Cerebellar cortex (tissue), 1 donor: ENCODE data around the gene MLC1.

Experiments
- DNase-seq: peaks from one replicate; pipeline ENCODE4 v3.0.0-alpha.2; 2015; ENCODE audit warnings: low spot score

MLC1 gene

DNA sequence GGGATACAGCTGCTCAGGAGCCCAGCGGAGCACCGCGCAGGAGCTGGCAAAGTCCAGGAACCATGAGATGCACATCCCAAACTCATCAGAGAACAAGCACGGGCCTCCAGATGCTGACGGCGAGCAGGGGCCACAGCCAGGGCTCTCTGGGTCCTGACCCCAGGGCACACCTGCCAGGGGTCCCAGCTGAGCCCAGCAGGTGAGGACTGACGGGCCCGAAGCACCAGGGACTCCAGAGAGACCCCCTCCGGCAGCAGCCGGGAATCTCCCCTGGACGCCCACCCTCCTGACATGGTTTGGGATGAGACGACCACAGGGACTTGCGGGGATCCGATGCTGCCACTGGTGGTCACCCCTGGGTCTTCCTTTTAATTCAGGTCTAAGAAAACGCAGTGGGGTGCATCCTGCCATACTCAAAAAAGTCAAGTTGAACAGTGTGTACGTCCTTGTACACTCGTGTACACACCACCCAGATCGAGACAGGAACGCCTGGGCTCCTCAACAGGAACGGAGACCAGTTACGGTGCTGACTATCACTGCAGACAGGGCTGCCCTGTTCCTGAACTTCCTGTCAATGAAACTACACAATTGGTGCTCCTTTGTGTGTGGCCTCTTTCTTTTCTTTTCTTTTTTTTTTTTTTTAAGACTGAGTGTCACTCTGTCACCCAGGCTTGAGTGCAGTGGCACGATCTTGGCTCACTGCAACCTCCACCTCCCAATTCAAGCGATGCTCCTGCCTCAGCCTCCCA is 49.1 kb downstream of the MLC1 start:
- no peak for DNase-seq

DNA sequence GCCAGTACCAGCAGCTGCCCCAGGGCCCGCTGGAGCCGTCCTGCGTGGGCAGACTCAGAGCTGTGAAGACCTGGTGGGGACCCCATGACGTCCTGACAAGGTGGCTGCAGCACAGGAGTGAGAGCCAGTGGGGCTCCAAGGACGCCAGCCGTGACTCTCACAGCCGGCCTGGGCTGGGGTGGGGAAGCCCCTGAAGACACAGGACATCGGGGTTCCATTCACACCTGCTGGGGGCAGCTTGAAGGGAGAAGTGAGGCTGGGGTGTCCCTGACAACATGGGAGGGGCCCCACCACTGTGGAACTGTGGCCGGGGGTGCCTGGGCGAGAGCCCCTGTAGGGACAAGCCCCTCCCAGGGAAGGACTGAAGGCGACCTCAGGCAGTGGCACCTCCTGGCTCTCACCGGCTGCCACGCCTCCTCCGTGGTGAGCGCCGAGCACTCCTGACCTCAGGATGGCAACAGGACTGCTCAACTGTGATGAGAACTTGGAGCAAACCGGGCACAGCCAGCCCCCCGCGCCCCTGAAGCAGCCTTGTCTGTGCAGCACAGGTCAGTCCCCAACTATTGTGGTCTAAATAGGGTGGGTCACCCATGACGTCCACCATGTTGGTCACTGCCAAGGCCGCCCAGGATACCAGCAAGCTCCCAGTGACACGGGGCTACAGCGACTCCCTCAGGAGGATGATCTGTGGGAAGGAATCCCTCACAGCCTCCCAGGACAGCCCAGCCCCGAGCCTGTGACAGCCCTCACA is 49.9 kb downstream of the MLC1 start:
- DNase-seq: no peak

DNA sequence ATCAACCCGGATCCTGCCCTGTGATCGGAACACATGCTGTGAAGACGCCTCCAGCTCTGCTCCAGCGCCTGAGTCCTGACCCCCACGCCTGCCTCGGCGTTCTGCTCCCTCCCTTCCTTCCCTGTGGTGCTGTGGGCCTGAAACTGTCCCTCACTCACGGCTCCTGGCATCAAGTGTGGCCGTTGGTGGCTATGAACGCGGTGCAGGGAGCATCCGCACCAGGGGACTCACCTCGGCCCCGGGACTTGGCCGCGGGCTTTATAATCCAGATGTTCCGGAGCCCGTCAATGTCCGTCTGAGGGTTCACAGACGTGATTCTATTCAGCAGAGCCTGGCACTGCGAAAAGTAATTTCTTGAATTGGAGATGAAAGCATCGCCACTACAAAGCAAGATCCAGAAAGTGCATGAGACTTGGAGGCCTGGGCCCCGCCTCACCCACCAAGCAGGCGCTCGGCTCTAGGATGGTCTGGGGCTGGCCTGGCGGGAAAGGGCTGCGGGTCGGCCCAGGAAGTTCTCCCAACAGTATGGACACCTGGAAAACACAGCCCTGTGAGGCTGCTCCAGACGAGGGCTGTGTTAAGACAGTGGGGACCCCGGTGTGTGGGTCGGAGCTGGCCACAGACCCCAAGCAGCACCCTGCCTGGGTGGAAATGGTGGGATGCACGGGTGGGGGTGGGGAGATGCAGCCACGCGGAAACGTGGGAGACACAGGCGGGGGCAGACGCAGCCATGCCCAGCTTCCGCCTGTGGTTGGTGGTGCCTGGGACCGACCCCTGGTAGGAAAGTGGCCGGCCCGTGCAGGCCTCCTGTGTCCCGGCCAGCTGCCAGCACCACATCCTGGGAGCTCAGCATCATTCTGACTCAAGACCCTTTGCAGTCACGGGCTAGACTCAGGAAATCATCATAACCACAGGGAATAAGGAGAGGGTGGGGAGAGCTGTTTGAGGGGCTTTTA is 50.8 kb downstream of the MLC1 start:
- DNase-seq: no peak

DNA sequence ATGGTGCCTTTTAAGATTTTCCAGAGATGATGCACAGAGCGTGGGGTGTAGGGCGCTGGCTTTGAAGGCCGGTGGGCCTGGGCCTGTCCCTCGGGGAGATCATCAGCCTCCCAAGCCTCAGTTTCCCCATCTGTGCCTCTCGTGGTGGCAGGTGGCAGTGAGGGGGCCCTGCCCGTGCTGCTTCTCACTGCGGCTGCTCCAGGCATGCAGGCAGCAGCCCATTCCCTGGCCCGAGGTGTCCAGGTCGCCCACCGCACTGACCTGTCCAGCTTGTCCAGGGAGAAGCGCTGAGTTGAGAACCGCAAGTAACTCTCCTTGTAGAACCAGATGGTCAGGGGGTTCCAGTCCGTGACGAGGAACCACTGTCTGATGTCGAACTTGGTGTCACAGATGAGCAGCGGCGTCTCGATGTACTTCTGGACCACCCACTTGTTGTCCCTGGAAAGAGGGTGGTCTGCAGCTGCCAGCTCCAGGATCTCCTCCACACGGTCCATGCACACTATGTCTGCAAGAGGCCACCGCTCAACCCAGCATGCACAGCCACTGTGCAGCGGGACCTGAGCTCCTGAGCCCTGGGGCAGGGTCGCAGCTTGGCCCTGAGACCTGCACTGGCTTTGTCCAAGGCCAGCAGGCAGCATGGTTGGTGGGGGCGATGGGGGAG is 52.2 kb downstream of the MLC1 start:
- no peak for DNase-seq

DNA sequence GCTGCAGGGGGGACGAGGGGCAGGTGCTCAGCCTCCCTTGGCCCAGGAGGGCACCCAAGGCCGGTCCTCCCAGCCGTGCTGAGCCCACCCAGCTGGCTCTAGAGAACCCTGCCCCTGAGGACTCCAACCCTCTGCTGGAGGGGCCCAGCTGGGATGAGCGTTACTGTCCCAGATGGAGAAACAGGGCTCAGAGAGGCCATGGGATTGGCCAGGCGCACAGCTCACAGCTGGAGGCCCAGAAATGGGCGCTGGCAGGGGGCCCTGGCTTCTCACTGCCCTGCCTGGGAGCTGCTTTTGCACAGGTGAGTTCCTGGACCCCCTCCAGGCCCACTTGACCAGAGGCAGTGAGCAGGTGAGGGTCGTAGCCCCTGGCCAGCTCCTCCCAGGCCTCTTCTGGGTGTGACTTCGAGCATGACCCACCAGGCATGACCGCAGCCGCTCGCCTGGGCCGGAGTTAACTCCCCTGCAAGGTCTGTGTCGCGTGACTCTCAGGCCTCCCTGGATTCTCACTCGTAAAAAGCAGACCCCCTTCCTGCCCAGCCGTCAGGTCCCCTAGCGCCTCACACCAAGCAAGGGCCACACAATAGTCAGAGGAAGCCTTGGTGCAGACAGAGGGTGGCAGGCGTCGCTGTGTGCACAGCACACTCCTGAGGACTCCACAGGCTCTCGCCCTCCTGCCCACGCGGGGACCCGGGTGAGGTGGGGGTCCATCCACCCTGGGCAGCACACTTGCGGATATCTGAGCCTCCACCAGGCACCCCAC is 52.9 kb downstream of the MLC1 start:
- no peak for DNase-seq

DNA sequence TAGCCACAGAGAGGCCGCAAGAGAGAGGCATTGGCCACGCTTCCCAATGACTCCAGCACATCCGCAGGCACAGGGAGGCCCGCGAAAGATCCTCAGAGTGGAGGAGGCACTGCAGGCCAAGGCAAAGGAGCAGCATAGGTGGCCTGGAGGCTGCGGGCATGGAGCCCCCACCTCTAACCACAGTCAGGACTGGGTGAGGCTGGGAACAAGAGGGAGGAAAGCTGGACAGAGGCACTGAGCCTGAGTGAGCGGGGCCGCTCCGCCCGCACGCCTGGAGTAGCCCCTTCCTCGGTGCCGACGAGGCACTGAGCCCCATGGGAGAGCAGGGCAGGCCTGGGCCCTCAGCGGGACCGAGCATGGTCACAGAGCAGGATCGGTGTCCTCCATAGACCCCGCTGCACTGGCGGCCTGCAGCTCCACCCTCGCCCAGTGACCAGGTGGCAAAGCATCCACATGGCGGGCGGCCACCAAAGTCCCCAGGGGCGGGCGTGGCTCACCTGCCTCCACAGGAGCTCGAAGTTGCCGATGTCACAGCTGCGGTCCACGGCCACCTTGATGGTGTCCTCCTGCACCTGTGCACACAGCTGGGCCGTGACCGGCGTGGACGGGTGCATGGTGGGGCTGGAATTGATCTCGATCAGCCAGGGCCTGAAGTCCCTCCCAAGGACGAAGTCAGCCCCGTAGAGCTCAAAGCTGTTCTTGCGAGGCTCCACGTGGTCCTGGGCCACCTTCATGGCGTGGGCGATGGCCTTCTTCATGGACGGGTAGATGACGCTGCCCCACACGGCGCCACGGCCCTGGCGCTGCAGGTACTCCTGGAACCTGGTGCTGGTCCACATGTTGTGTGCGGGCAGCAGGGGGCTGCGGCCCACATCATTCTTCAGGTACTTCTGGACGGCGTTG is 53.8 kb downstream of the MLC1 start:
- DNase-seq: no peak

DNA sequence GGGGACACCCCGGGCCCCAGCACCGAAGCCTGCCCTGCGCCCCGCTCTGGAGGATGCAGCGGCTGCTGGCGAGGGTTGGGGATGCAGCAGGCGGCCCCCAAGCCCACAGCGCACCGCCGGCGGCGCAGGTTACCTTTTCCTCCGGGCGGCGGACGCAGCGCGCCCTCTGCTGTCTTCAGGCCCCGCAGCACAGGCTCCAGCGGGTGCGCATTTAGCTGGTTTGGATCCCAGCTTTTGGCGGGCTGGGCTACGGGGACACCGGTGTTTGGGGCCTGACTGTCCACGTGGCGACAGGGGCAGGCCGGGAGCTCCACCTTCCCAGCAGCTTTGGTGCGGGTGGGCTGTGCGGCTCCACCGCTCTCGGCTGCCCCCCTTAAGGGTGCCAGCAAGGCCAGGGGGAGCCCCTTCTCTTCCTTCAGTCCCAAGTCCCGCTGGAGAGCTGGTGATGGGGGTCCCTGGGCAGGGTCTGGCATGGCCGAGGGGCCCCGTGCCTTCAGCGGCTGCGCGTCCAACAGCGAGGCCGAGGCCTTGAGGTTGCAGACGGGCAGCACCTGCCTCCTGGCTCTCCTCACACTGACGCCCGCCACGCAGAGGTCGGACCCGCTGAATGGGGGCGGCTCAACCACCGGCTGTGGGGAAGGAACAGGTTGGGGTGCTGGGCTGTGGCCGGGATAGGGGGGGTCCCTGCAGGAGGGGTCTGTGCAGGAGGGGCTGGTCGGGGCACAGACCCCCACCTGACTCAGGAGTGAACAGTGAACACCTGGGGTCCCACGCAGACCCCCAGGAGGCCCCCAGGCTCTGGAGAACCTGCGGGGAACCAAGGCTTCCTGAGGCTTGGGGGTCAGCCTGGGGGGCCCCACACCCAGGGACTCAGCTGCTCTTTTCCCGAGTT is 54.7 kb downstream of the MLC1 start:
- DNase-seq: peak; percentile 66

DNA sequence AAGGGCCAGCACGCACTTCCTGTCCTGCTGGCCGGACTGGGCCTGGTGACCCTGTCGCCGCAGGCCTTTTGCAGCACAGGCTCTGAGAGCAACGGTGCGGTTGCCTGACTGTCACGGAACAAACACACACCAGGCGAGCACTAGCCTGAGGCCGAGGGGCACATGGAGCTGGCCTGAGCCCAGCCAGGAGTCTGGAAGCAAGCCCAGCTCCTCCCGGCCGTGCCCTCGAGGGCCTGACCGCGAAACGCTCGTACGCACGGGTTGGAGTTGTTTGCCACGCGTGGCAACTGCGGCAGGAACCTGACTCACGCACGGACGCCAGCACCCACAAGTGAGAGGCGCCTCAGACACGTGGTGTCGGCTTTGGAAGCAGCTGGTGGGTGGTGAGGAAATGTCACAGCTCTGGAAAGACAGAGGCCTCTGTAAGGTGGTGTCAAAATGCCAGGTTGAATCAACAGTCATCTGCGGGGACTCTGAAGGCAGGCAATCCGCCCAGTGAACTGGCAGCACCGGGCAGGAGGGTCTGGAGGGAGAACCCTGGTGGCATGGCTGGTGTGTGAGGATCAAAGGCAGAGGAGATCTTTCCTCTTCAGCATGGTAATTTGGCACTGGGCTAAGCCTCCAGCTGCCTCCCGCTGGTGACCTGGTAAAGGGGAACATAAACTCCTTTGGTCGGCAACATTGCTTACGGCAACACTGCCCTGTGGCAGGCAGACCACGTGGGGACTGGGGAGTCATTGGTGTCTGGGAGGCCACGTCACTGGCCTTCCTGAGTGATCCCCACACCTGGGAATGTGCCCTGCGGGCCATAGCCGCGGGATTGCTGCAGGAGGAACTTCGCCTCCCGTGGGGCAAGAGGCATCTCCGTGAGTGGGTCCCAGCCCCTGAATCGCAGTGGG is 57.3 kb downstream of the MLC1 start:
- DNase-seq: peak; percentile 9

DNA sequence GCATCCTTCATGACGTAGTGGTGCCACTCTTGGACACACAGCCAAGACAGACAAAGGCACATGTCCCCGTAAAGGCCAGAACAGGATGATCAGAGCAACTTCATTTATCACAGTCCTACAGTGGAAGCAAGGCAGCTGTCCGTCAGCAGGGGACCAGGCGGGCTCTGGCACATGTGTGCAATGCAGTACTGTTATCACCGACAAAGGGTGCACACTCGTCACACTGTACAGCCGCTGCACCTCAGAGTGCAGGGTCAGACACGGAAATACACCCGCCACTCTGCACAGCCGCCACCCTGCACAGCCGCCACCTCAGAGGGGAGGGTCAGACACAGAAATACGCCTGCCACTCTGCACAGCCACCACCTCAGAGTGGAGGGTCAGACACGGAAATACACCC is 59.2 kb downstream of the MLC1 start:
- DNase-seq: no peak

DNA sequence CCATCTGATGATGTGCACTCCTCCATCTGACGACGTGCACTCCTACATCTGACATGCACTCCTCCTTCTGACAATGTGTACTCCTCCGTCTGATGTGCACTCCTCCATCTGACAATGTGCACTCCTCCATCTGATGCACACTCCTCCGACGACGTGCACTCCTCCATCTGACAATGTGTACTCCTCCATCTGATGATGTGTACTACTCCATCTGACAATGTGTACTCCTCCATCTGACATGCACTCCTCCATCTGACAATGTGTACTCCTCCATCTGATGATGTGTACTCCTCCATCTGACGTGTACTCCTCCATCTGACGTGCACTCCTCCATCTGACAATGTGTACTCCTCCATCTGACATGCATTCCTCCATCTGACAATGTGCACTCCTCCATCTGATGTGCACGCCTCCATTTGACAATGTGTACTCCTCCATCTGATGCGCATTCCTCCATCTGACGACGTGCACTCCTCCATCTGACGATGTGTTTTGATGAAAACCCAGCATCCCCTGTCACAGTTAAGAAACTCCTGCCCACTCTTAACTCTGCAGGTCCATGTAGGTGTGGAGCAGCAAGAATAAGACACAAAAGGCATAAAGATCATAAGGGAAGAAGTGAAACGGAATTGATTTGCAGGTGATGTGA is 62.9 kb downstream of the MLC1 start:
- DNase-seq: no peak

DNA sequence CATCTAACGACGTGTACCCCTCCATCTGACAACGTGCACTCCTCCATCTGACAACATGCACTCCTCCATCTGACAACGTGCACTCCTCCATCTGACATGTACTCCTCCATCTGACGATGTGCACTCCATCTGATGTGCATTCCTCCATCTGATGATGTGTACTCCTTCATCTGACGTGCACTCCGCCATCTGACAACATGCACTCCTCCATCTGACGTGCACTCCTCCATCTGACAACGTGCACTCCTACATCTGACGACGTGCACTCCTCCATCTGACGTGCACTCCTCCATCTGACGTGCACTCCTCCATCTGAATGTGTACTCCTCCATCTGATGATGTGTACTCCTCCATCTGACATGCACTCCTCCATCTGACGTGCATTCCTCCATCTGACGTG is 64.6 kb downstream of the MLC1 start:
- no peak for DNase-seq

DNA sequence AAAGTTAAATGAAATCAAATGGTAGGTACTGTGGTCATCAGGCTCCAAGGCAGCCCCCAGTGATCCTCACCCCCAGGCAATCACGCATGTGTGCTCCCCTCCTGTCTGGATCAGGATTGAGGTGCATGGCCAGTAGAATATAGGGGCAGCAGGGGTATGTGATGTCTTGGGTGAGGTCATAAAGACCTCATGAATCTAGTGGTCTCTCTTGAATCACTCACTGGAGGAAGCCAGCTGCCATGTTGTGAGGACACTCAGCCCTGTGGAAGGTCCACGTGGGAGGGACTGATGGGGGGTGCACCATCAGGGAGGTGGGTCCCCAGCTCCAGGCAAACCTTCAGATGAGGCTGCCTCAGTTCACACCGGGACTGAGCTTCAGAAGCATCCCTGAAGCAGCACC is 65.9 kb downstream of the MLC1 start:
- DNase-seq: no peak

DNA sequence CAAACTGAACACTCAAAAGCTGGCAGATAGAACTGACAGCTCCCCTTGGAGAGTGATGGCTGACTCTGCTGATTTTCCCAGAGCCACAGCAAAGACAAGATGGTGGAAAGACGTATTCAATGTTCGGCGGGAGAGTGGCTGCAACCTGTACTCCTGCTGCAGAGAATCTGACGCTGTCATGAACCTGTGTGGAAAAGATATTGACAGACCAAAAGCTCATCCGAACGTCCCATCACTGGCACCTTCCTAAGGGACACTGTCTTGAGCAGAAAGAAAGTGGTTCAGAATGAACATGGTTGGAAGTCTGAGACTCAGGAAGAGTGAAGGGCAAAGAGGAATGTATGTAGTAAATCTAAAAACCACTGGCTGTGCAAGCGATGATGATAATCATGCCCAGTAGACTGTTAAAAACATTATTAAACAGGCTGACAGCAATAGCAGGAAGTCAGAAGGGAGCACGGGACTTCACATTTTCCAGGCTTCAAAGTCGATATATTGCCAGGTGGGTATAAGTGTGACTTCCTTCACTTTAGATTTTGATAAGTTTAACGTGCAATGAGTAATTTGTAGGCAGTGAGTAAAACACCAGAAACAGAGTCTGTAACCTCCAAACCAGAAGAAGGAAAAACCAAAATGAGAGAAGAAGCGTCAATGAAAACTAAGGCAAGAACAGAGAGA is 66.5 kb downstream of the MLC1 start:
- no peak for DNase-seq

DNA sequence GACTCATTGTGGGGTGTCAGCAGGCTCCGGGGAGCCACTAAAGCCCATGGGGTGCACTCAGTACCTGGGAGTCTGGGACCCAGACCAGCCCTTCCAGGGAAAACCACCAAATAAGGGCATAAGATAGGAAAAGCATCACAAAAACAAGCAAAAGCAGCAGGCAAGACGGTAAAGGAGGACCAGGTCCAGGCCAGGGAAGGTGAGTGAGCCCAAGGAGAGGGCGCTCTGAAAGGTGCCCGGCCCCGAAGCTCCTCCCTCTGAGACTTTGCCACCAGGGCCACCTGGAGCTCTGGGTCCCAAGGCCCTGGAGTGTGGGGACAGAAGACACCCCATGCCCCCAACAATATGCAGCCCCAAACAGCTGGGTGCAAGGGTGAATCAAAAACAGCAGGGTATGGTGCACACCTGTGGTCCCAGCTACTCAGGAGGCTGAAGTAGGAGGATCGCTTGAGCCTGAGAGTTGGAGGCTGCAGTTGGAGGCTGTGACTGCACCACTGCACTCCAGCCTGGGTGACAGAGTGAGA is 67.5 kb downstream of the MLC1 start:
- no peak for DNase-seq

DNA sequence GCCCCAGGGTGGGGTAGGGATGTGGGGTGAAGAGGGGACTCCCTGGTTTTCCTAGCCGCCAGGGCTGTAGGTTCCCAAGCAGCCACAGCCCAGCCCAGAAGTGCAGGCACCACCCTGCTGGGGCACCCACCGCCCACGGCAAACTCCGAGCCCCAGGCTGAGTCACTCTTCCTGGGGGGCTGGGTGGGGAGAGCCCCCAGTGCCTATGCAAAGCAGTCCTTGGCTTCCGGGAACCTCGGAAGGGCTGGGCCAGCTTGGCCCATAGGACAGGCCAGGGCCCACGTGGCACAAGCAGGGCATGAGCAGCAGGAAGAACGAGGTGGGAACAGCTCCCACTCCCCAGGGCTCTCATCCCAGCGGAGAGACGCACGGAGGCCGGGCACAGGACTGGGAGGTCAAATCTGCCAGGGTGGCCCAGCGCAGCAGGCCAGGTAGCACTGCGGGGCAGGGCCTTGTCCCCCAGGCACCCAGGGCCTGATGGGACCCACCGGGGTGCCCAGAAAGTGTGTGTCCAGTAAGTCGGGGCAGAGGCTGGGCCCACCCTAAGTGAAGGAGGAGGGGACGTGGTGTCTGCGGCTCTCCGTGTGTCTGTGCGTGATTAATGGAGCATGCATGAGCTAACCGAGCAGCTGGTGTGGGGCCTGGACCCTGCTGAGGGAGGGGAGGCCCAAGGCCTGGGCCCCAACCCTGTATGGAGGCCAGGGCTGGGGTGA is 68.1 kb downstream of the MLC1 start:
- no peak for DNase-seq
